Measurements from ENCODE around the gene ALDH3B1.

GRCh38 chr11:68008381-68009337 lies 1.5 kb upstream of the ALDH3B1 start:
- no peak for TF ChIP-seq EZH2 (IDR thresholded peaks at IDR 0.05; ENCODE audit: borderline replicate concordance, low read length)
- no peak for TF ChIP-seq CTCF (conservative IDR thresholded peaks at IDR 0.05 in 1 of 2, IDR thresholded peaks at IDR 0.05 in 1 of 2; ENCODE audit: extremely low read depth in 1 of 2, insufficient read depth in 1 of 2, low read depth in 1 of 2, low read length in 2 of 2)
